CD14-positive monocyte (primary cell): ENCODE results near the gene MYH13. TPM values are rescaled to one million over a fixed set of nuclear protein-coding genes. Genes with fewer than 3 reads are reported as not detected.

ENCODE experiments used
- DNase-seq, 3 donors: peaks; one replicate each; pipeline ENCODE4 v3.0.0-alpha.2; 2011 to 2022
- H2AFZ ChIP-seq: 2 replicates; pipeline ENCODE4 v1.6.0; 2012; ENCODE audit warnings: mild to moderate bottlenecking, low read depth, low read length, inconsistent platforms; ENCODE audit not compliant: insufficient read depth, poor library complexity, severe bottlenecking
- H3K27ac ChIP-seq, 2 donors: 1 replicate in 1 of 2; 2 replicates in 1 of 2; pipeline ENCODE4 v1.5.1; 2012 to 2013; ENCODE audit warnings: low read length in 2 of 2, control low read depth in 1 of 2, inconsistent platforms in 1 of 2, low read depth in 1 of 2, mild to moderate bottlenecking in 1 of 2
- H3K27me3 ChIP-seq, 2 donors: one replicate each; pipeline versions ENCODE4 v1.6.0 to v1.6.1; 2011 to 2013; ENCODE audit warnings: low read length in 2 of 2; ENCODE audit not compliant: control insufficient read depth in 2 of 2, insufficient read depth in 2 of 2
- H3K36me3 ChIP-seq, 2 donors: replicated peaks in 1 of 2; 1 replicate in 1 of 2; 2 replicates in 1 of 2; pipeline versions ENCODE4 v1.5.1 to v1.6.1; 2012 to 2013; ENCODE audit warnings: low read length in 2 of 2, control low read depth in 1 of 2, inconsistent platforms in 1 of 2, mild to moderate bottlenecking in 1 of 2; ENCODE audit not compliant: insufficient read depth in 2 of 2, control insufficient read depth in 1 of 2
- H3K4me1 ChIP-seq, 2 donors: 1 replicate in 1 of 2; 2 replicates in 1 of 2; pipeline versions ENCODE4 v1.5.1 to v1.6.1; 2012 to 2013; ENCODE audit warnings: low read length in 2 of 2, control low read depth in 1 of 2, inconsistent platforms in 1 of 2, mild to moderate bottlenecking in 1 of 2, moderate library complexity in 1 of 2; ENCODE audit not compliant: insufficient read depth in 2 of 2, control insufficient read depth in 1 of 2
- H3K4me2 ChIP-seq: replicated peaks from 2 replicates; pipeline ENCODE3; 2012; ENCODE audit warnings: low read length, moderate library complexity, mild to moderate bottlenecking; ENCODE audit not compliant: poor library complexity, severe bottlenecking; ENCODE audit errors: extremely low read depth
- H3K4me3 ChIP-seq, 3 experiments: fragments of 200-600 bp in 1 of 3; sonication (generic) in 1 of 3; replicated peaks in 1 of 3; 1 replicate in 2 of 3; 2 replicates in 1 of 3; pipeline ENCODE4 v1.5.1; 2011 to 2013; ENCODE audit warnings: low read length in 3 of 3, mild to moderate bottlenecking in 3 of 3, control low read depth in 2 of 3, low read depth in 2 of 3, inconsistent platforms in 1 of 3, moderate library complexity in 1 of 3
- H3K79me2 ChIP-seq: 2 replicates; pipeline ENCODE4 v1.6.0; 2012; ENCODE audit warnings: mild to moderate bottlenecking, control low read depth, inconsistent platforms, low read length, moderate library complexity; ENCODE audit not compliant: insufficient read depth
- H3K9ac ChIP-seq: 2 replicates; pipeline ENCODE4 v1.6.0; 2017; ENCODE audit warnings: low read length, mild to moderate bottlenecking; ENCODE audit not compliant: insufficient read depth, poor library complexity, severe bottlenecking
- H3K9me3 ChIP-seq, 2 donors: replicated peaks in 1 of 2; 1 replicate in 1 of 2; 2 replicates in 1 of 2; pipeline versions ENCODE4 v1.5.1 to v1.6.1; 2012 to 2013; ENCODE audit warnings: low read length in 2 of 2, control low read depth in 1 of 2; ENCODE audit not compliant: control insufficient read depth in 1 of 2, insufficient read depth in 1 of 2
- H4K20me1 ChIP-seq: 2 replicates; pipeline ENCODE4 v1.6.0; 2012; ENCODE audit warnings: mild to moderate bottlenecking, low read length, control low read depth, moderate library complexity; ENCODE audit not compliant: insufficient read depth
- H3K27ac Mint-ChIP-seq, 7 donors: one replicate each; pipeline ENCODE4 v1.8.0; 2020; ENCODE audit warnings: mild to moderate bottlenecking in 7 of 7, mixed read lengths in 7 of 7, moderate library complexity in 6 of 7, inconsistent platforms in 2 of 7
- H3K27me3 Mint-ChIP-seq, 3 donors: one replicate each; pipeline ENCODE4 v1.8.0; 2021 to 2022; ENCODE audit warnings: low read depth in 3 of 3, mild to moderate bottlenecking in 3 of 3, mixed read lengths in 3 of 3, moderate library complexity in 3 of 3, inconsistent platforms in 1 of 3
- H3K36me3 Mint-ChIP-seq, 2 donors: one replicate each; pipeline ENCODE4 v1.8.0; 2020; ENCODE audit warnings: mixed read lengths in 2 of 2, inconsistent platforms in 1 of 2, mild to moderate bottlenecking in 1 of 2
- H3K4me1 Mint-ChIP-seq: one replicate; pipeline ENCODE4 v1.8.0; 2020; ENCODE audit warnings: mild to moderate bottlenecking, mixed read lengths
- H3K4me3 Mint-ChIP-seq, 2 donors: one replicate each; pipeline ENCODE4 v1.8.0; 2020; ENCODE audit warnings: mild to moderate bottlenecking in 2 of 2, mixed read lengths in 2 of 2, moderate library complexity in 1 of 2
- H3K9me3 Mint-ChIP-seq, 7 donors: one replicate each; pipeline ENCODE4 v1.8.0; 2020 to 2022; ENCODE audit warnings: mixed read lengths in 7 of 7, mild to moderate bottlenecking in 6 of 7, moderate library complexity in 6 of 7, inconsistent platforms in 2 of 7
- CTCF ChIP-seq: fragments of 200-600 bp; IDR thresholded peaks from one replicate; pipeline ENCODE4 v1.8.0; 2022; ENCODE audit warnings: antibody characterized with exemption, mild to moderate bottlenecking
- WGBS: methylation state at CpG from one replicate; pipeline ENCODE4 v1.1.5; 2013; ENCODE audit warnings: missing lambda C conversion rate; ENCODE audit not compliant: insufficient coverage; 5-methylcytosine and 5-hydroxymethylcytosine counted together
- intact Hi-C, 2 donors: fragments of 100-400 bp; cut with micrococcal nuclease; formaldehyde crosslinking; loops; one replicate each; pipeline versions ENCODE4 v1.15.0 to v1.15.1; 2023
- polyA plus RNA-seq, 3 donors: library from polyadenylated mRNA; depleted of rRNA in 1 of 3; unstranded in 2 of 3; stranded (reverse) in 1 of 3; fragments of 300-500 nt in 2 of 3; fragments of >200 nt in 1 of 3; fragmentation: Illumina TruSeq in 2 of 3; gene quantifications; 1 replicate in 2 of 3; 2 replicates in 1 of 3; pipeline ENCODE4 v1.2.3, GENCODE V29; 2012 to 2021

The MYH13 gene
- polyA plus RNA-seq, 3 donors: not detected

DNA sequence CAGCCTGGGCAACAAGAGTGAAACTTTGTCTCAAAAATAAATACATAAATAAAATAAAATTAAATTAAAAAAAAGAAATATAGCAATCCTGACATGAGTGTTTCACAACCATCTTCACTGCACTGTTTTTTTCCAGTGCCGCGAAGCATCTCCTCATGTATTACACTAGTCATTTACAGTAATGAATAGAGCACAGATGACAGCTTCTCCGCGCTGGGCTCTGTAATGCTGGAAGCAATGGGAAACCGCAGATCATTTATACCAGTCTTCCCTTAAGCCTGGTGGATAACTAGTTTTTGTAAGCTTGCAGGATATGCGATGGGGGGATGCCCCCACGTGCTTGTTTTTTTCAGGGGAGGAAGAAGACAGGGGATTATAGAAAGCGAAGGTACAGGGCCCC, 86.9 kb downstream of the MYH13 start:
- no peak overlapping the region for H3K27ac Mint-ChIP-seq
- no peak for TF ChIP-seq CTCF
- H3K27me3 Mint-ChIP-seq: peaks cover 17 to 28% (median 27%) of the 10 kb centered on the region in 3 donors
- intact Hi-C loops: no loop called here
- peaks cover 4 to 32% of the 10 kb centered on the region in 2 donors for H3K27me3 ChIP-seq
- no peak overlapping the region for H3K4me3 ChIP-seq
- H3K9me3 ChIP-seq: no peaks in the 10 kb centered on the region
- H3K4me2 ChIP-seq: no peak overlapping the region
- H3K4me3 Mint-ChIP-seq: no peak overlapping the region
- 100% methylated on average over 1 of the region's 8 CpGs for WGBS
- H3K4me1 Mint-ChIP-seq: no peaks in the 10 kb centered on the region
- no peaks in the 10 kb centered on the region for H4K20me1 ChIP-seq
- no peaks in the 10 kb centered on the region for H3K4me1 ChIP-seq
- H3K9ac ChIP-seq: no peak overlapping the region
- H2AFZ ChIP-seq: no peak overlapping the region
- no peaks in the 10 kb centered on the region for H3K36me3 Mint-ChIP-seq
- no peak overlapping the region for H3K27ac ChIP-seq
- no peak for DNase-seq
- no peaks in the 10 kb centered on the region for H3K36me3 ChIP-seq
- H3K9me3 Mint-ChIP-seq: no peaks in the 10 kb centered on the region
- H3K79me2 ChIP-seq: no peaks in the 10 kb centered on the region

- Mint-ChIP-seq H3K27ac (no peak overlapping the region), H3K27me3 (peaks cover 3 to 17% (median 9%) of the 10 kb centered on the region in 3 donors), H3K9me3 (no peaks in the 10 kb centered on the region), H3K4me3 (no peak overlapping the region), H3K4me1 (peaks cover 10% of the 10 kb centered on the region), H3K36me3 (no peaks in the 10 kb centered on the region)
- Histone ChIP-seq H3K4me3 (no peak overlapping the region), H4K20me1 (no peaks in the 10 kb centered on the region), H3K4me2 (no peak overlapping the region), H3K9me3 (no peaks in the 10 kb centered on the region), H3K4me1 (no peaks in the 10 kb centered on the region), H3K27ac (no peak overlapping the region), H2AFZ (no peak overlapping the region), H3K36me3 (no peaks in the 10 kb centered on the region), H3K9ac (no peak overlapping the region), H3K27me3 (peaks cover 2 to 6% of the 10 kb centered on the region in 2 donors), H3K79me2 (no peaks in the 10 kb centered on the region)
- DNase-seq: no peak
- no CpG with 5 or more reads among the region's 1 CpG for WGBS
- intact Hi-C loops: no loop called here
- no peak for TF ChIP-seq CTCF
These were observed 92.7 kb downstream of the MYH13 start for GRCh38 chr17:10280068-10280467.
